GM21423 (cell line): ENCODE results near the gene TCF25.

Experiments
- ATAC-seq: cut with Tn5 transposase; IDR thresholded peaks from one replicate; pipeline ENCODE4 v1.9.1; 2021; ENCODE audit warnings: mild to moderate bottlenecking, moderate library complexity; ENCODE audit not compliant: unreplicated experiment

Gene TCF25

DNA sequence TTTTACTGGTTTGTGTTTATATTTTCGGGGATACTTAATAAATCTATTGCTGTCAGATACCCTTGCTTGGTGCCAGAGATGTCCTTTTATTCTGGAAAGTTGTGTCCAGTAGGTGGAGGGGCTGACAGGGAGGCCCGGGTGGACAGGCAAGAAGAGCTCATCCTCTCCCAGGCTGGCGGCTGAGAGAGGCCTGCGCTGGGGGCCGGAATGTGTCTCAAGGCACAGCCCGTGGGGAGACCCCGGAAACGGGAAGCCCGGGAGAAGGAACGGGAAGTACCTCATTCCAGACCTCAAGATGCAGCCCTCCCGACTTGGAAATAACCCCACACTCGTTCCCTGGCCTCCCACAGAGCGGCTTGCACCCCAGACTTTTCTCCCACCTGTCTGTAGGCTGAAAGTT is 62.6 kb downstream of the TCF25 start:
- no peak for ATAC-seq

GRCh38 chr16:89936508-89936907 is 63.1 kb downstream of the TCF25 start:
- no peak for ATAC-seq

GRCh38 chr16:89936981-89937380 is 63.6 kb downstream of the TCF25 start:
- ATAC-seq, result no peak

- no peak for ATAC-seq
These were observed 64.9 kb downstream of the TCF25 start for GRCh38 chr16:89938175-89938885.

DNA sequence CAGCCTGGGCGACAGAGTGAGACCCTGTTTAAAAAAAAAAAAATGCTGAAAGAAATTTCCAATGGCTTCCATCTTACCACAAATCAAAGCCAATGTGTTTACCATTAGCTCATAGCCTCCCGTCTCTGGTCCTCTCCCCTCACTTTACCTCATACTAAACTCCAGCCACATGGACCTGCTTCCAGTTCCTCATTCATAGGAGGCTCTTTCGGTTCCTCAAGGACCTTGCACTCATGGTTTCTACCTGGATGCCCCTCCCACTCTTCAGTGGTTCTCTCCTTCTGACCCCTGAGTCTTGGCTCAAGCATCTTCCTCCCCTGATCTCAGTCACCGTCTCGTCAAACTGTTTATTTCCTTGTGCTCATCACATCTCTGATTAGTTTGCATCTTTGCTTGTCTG is 71.4 kb downstream of the TCF25 start:
- no peak for ATAC-seq

DNA sequence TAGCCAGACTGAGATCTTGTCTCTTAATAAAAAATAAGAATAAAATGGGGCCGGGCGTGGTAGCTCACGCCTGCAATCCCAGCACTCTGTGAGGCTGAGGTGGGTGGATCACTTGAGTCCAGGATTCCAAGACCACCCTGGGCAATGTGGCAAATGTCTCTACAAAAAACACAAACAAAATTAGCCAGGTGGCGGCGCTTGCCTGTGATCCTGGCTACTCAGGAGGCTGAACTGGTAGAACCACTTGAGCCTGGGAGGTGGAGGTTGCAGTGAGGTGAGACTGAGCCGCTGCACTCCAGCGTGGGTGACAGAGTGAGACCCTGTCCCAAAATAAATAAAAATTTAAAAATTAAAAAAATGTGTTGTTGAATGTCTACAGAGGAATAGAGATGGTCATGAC is 72.3 kb downstream of the TCF25 start:
- no peak for ATAC-seq

GRCh38 chr16:89946515-89946914 is 73.1 kb downstream of the TCF25 start:
- no peak for ATAC-seq

GRCh38 chr16:89949121-89949742 is 75.8 kb downstream of the TCF25 start:
- ATAC-seq, result no peak

- ATAC-seq, result no peak
These were observed 76.4 kb downstream of the TCF25 start for GRCh38 chr16:89949756-89950155.

- no peak for ATAC-seq
These were observed 78.1 kb downstream of the TCF25 start for GRCh38 chr16:89951509-89951908.

DNA sequence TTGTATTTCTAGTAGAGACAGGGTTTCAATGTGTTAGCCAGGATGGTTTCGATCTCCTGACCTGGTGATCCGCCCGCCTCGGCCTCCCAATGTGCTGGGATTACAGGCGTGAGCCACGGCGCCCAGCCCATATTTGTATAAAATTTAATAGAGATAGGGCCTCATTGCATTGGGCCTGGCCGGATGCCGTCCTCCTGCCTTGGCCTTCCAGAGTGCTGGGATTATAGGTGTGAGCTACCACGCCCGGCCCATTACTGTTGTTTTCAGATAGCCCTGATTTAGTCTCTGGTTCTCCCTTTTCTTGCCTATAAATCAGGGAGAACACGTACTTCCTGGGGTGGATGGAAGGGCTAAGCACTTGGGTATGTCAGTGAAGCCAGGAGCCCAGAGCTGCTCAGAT is 78.7 kb downstream of the TCF25 start:
- no peak for ATAC-seq

- ATAC-seq, result no peak
These were observed 79.2 kb downstream of the TCF25 start for GRCh38 chr16:89952551-89952950.

DNA sequence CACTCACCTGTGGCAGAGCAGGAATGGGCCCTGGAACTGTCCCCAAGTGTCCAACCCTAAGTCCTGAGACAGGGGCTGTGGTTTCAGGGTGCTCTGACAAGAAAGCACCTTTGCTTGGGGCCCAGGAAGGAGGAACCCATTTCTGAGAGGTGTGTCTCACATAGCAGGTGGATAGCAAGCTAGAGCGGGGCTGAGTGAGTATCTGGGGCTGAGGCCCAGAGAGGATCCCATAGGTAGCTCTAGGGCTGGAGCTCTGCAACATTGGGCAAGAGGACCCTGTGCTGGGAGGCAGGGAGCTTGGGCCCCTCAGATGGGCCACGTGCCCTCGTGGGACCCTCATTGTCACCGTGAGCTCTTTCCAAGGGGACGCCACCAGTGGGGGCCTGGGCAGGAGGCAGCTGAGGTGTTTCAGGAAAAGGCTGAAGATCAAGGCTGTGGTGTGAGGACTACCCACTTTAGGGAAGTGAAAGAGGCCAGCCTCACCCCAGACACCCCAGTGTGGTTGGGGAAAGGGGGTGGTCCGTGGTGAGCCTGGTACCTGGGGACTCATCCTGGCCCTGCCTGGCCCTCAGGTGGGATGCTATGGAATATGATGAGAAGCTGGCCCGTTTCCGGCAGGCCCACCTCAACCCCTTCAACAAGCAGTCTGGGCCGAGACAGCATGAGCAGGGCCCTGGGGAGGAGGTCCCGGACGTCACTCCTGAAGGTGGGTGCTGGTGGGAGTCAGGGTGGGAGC is 80.4 kb downstream of the TCF25 start:
- ATAC-seq, result peak; percentile 70

- no peak for ATAC-seq
These were observed 81.1 kb downstream of the TCF25 start for GRCh38 chr16:89954462-89954861.

GRCh38 chr16:89955001-89955685 is 81.8 kb downstream of the TCF25 start:
- ATAC-seq, result no peak

GRCh38 chr16:89956505-89957215 is 83.3 kb downstream of the TCF25 start:
- no peak for ATAC-seq

GRCh38 chr16:89957216-89957785 is 83.9 kb downstream of the TCF25 start:
- no peak for ATAC-seq

DNA sequence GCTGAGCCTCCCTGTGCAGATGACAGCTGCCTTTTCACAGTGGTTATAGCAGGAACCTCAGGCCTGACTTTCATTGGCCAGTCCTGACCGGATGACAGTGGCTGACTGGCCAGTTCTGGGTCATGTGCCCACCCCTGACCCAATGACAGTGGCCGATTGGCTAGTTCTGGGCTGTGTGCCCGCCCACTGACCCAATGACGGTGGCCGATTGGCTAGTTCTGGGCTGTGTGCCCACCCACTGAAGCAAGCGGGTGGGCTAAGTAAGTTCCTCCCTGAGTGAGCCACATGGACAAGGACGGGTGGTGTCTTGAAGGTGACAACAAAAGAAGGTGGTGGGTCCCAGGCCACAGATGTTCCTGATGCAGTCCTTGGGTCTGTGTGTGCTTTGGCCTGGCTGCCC is 84.7 kb downstream of the TCF25 start:
- ATAC-seq, result no peak

DNA sequence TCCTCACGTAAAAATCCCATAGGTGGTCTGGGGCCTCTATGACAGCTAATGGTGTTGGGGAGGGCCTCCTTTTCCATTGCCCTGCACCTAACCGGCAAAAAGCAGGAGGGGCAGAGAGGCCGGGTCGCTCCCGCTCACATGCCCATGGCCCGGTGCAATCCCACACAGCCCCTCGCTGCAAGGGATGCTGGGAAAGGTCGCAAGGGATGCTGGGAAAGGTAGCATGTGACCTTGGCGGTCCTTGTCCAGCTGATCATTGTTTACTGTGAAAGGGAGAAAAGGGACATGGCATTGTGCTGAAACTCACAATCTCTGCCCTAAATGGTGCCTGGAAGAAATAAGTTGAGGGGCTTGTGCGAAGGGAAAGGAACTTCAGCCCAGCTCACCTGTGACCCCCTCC is 85.2 kb downstream of the TCF25 start:
- ATAC-seq, result no peak

DNA sequence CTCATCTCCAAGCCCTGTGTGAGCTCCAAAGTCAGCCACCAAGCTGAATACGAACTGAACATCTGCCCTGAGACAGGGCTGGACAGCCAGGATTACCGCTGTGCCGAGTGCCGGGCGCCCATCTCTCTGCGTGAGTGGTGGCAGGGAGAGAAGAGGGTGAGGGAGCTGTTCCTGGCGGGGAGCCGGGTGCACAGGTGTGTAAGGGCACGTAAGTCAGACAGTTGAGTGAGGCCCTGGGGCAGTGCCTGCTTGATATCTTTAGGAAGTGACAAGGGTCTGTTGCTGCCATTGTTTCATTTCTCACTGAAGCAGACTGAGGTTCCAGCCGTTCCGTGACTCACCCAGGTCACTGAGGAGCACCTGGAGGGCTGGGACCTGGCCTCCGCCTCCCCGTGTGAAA is 87.6 kb downstream of the TCF25 start:
- no peak for ATAC-seq
